Measurements from ENCODE around the gene GPR75. TPM values are rescaled to one million over a fixed set of nuclear protein-coding genes. Genes with fewer than 3 reads are reported as not detected.

Gene GPR75
- total and polyA plus RNA-seq, 2 of the 13 experiments (the other 11 are each of a cell fraction or from before 2014, with no cell fraction given), result 3.3 to 4.1 TPM

GRCh38 chr2:53881360-53881759 lies 21.6 kb upstream of the GPR75 start:
- Histone ChIP-seq H3K4me3 (replicated peaks in 1 of 3; ENCODE audit: insufficient read depth in 1 of 3, low read depth in 2 of 3, low read length in 3 of 3) (no peak overlapping the region), H3K27me3 (ENCODE audit: control insufficient read depth in 1 of 2, insufficient read depth in 2 of 2, low read length in 2 of 2) (no peaks in the 10 kb centered on the region), H3K4me1 (ENCODE audit: insufficient read depth, low read length) (peaks cover 6% of the 10 kb centered on the region; the same call in 1 of the 2 replicates), H3K9me3 (ENCODE audit: low read length) (no peaks in the 10 kb centered on the region), H3K79me2 (ENCODE audit: insufficient read depth, low read length) (no peaks in the 10 kb centered on the region), H3K27ac (ENCODE audit: extremely low read length, insufficient read depth, low read length) (no peak overlapping the region), H3K36me3 (replicated peaks in 1 of 2; ENCODE audit: control insufficient read depth in 1 of 2, insufficient read depth in 2 of 2, low read length in 2 of 2) (peaks cover 30 to 67% of the 10 kb centered on the region in 2 experiments), H3K9ac (ENCODE audit: insufficient read depth, low read depth, low read length) (no peak overlapping the region), H3K4me2 (ENCODE audit: low read depth, low read length) (no peak overlapping the region), H4K20me1 (ENCODE audit: insufficient read depth, low read length) (no peaks in the 10 kb centered on the region), H2AFZ (ENCODE audit: low read length) (no peak overlapping the region)
- FAIRE-seq (no peak), ATAC-seq (no peak), DNase-seq (ENCODE audit: low spot score) (no peak)
- TF ChIP-seq TEF (CRISPR knock-in tag; IDR thresholded peaks at IDR 0.05) (no peak), MTERF4 (CRISPR knock-in tag; IDR thresholded peaks at IDR 0.05) (no peak), ZNF292 (CRISPR knock-in tag; IDR thresholded peaks at IDR 0.05; ENCODE audit: borderline replicate concordance, low read depth) (no peak), NFKBIZ (CRISPR knock-in tag; IDR thresholded peaks at IDR 0.05) (no peak), HNRNPH1 (optimal IDR thresholded peaks at IDR 0.05; ENCODE audit: low read depth, low read length) (no peak), SATB2 (CRISPR knock-in tag; IDR thresholded peaks at IDR 0.05) (no peak), ZNF562 (CRISPR knock-in tag; IDR thresholded peaks at IDR 0.05; ENCODE audit: borderline replicate concordance) (no peak), NCOR1 (IDR thresholded peaks at IDR 0.05; ENCODE audit: borderline replicate concordance, low read length) (no peak), ZBTB26 (CRISPR knock-in tag; IDR thresholded peaks at IDR 0.05; ENCODE audit: borderline replicate concordance) (no peak), PPARG (CRISPR knock-in tag; conservative IDR thresholded peaks at IDR 0.05) (no peak), PATZ1 (CRISPR knock-in tag; IDR thresholded peaks at IDR 0.05) (no peak)
- ChIA-PET POLR2A (no interaction called here), CTCF (ENCODE audit: low intra/inter-chr PET ratio, low total read pairs) (no interaction called here)
- in situ Hi-C loops (cut with HindIII; ENCODE audit: extremely low pct_ligation_motif_present, low pct_unique_long_range_greater_than_20kb), result no loop called here
- WGBS (ENCODE audit: low lambda C conversion rate), result 92% methylated on average over 2 of the region's 2 CpGs
- BruUV-seq (replicated peaks), result no TSS peak
- intact Hi-C loops (cut with micrococcal nuclease; ENCODE audit: unreplicated experiment), result no loop called here
